Skeletal muscle tissue (tissue), 5 donors: ENCODE results near the gene ANKHD1. TPM values are rescaled to one million over a fixed set of nuclear protein-coding genes. Genes with fewer than 3 reads are reported as not detected.
A peak's percentile ranks its signal among the peaks of the same experiment; 100 is the strongest.
"Not testable (repeated sequence)": the region's sequence is repeated elsewhere in the genome, so short reads cannot be mapped to it uniquely, and the experiment has no call there.

Experiments used
- H3K27ac ChIP-seq: one replicate; pipeline ENCODE4 v1.7.0; 2013; ENCODE audit warnings: mild to moderate bottlenecking, low read depth, low read length, inconsistent platforms
- H3K27me3 ChIP-seq, 3 donors: one replicate each; pipeline ENCODE4 v1.7.0; 2013; ENCODE audit warnings: low read length in 3 of 3; ENCODE audit not compliant: control insufficient read depth in 3 of 3, insufficient read depth in 3 of 3
- H3K36me3 ChIP-seq, 3 donors: one replicate each; pipeline ENCODE4 v1.7.0; 2013; ENCODE audit warnings: low read length in 3 of 3; ENCODE audit not compliant: control insufficient read depth in 3 of 3, insufficient read depth in 3 of 3
- H3K4me1 ChIP-seq, 3 donors: one replicate each; pipeline ENCODE4 v1.7.0; 2013; ENCODE audit warnings: low read length in 3 of 3, mild to moderate bottlenecking in 3 of 3; ENCODE audit not compliant: control insufficient read depth in 3 of 3, insufficient read depth in 3 of 3
- H3K4me3 ChIP-seq, 3 donors: one replicate each; pipeline ENCODE4 v1.7.0; 2013; ENCODE audit warnings: low read length in 3 of 3
- H3K9ac ChIP-seq, 3 donors: one replicate each; pipeline ENCODE4 v1.7.0; 2013; ENCODE audit warnings: low read length in 3 of 3, mild to moderate bottlenecking in 3 of 3, moderate library complexity in 2 of 3, low read depth in 1 of 3
- H3K9me3 ChIP-seq, 3 donors: one replicate each; pipeline ENCODE4 v1.7.0; 2013; ENCODE audit warnings: low read length in 3 of 3; ENCODE audit not compliant: control insufficient read depth in 3 of 3
- small RNA-seq: library from RNA; depleted of rRNA; stranded (forward); fragments of <200 nt; gene quantifications from one replicate; pipeline ENCODE3, GENCODE V24; 2014
- total RNA-seq: library from RNA; depleted of rRNA; stranded (reverse); fragments of >200 nt; gene quantifications from one replicate; pipeline ENCODE4 v1.2.3, GENCODE V29; 2014
- donor health status: Osteomylitis.

ANKHD1 gene
- total RNA-seq, 1 donor from 2014 or later, result 85.1 TPM

- no peak overlapping the region for H3K9ac ChIP-seq
- H3K27me3 ChIP-seq, result no peaks in the 10 kb centered on the region
- H3K9me3 ChIP-seq, result no peaks in the 10 kb centered on the region
- H3K4me1 ChIP-seq, result peaks cover 8 to 22% (median 15%) of the 10 kb centered on the region in 3 donors
- no peak overlapping the region for H3K4me3 ChIP-seq
- H3K27ac ChIP-seq, result peak overlapping the region; percentile 13
- no peaks in the 10 kb centered on the region for H3K36me3 ChIP-seq
Measured at GRCh38 chr5:140576776-140577201, 175.2 kb downstream of the ANKHD1 start.

- not testable (repeated sequence) for H3K27me3 ChIP-seq, H3K27ac ChIP-seq, H3K4me1 ChIP-seq, H3K9me3 ChIP-seq, H3K4me3 ChIP-seq, H3K36me3 ChIP-seq, H3K9ac ChIP-seq
Measured at GRCh38 chr5:140579188-140579747, 177.6 kb downstream of the ANKHD1 start.

GRCh38 chr5:140587495-140587894, 185.9 kb downstream of the ANKHD1 start:
- Histone ChIP-seq H3K9me3 (no peaks in the 10 kb centered on the region), H3K4me1 (peaks cover 0 to 11% (median 5%) of the 10 kb centered on the region in 3 donors), H3K36me3 (no peaks in the 10 kb centered on the region), H3K27ac (no peak overlapping the region), H3K4me3 (no peak overlapping the region), H3K9ac (no peak overlapping the region), H3K27me3 (no peaks in the 10 kb centered on the region)

GRCh38 chr5:140588311-140589070, 186.9 kb downstream of the ANKHD1 start:
- Histone ChIP-seq H3K27ac (peak overlapping the region; percentile 50), H3K9ac (no peak overlapping the region), H3K4me3 (no peak overlapping the region), H3K36me3 (no peaks in the 10 kb centered on the region), H3K27me3 (no peaks in the 10 kb centered on the region), H3K9me3 (no peaks in the 10 kb centered on the region), H3K4me1 (peaks cover 0 to 11% (median 5%) of the 10 kb centered on the region in 3 donors)

Small RNA genes within 50 kb of the gene (small RNA-seq; reads per million reads assigned to genes)
- gene RF00279 (0.14 reads per million), gene RF00443 (not detected), gene RNU4-14P (not detected)

Other genes starting within 250 kb of the ANKHD1 start
- 3.1 TPM for gene CYSTM1, start 226.6 kb upstream of the ANKHD1 start, total RNA-seq
- gene PFDN1, start 98.7 kb upstream of the ANKHD1 start, total RNA-seq, result 34.4 TPM
- gene HBEGF, start 55.2 kb upstream of the ANKHD1 start, total RNA-seq, result 11.0 TPM
- not detected for gene SLC4A9, start 41.6 kb upstream of the ANKHD1 start, total RNA-seq
- gene EIF4EBP3, start 145.8 kb downstream of the ANKHD1 start, total RNA-seq, result not detected
- 15.1 TPM for gene SRA1, start 155.6 kb downstream of the ANKHD1 start, total RNA-seq
- 7.3 TPM for gene APBB3, start 162.8 kb downstream of the ANKHD1 start, total RNA-seq
- 7.3 TPM for gene SLC35A4, start 163.0 kb downstream of the ANKHD1 start, total RNA-seq
- 39.7 TPM for gene CD14, start 231.3 kb downstream of the ANKHD1 start, total RNA-seq
- 2.6 TPM for gene TMCO6, start 237.6 kb downstream of the ANKHD1 start, total RNA-seq
- 42.8 TPM for gene NDUFA2, start 245.8 kb downstream of the ANKHD1 start, total RNA-seq
- gene IK, start 246.0 kb downstream of the ANKHD1 start, total RNA-seq, result 60.5 TPM